GM19468 (cell line): ENCODE results near the gene ENTPD1.
"Not testable (repeated sequence)": the region's sequence is repeated elsewhere in the genome, so short reads cannot be mapped to it uniquely, and the experiment has no call there.

Experiments
- ATAC-seq: cut with Tn5 transposase; IDR thresholded peaks from one replicate; pipeline ENCODE4 v1.9.1; 2021; ENCODE audit warnings: mild to moderate bottlenecking, moderate library complexity, moderate number of reproducible peaks; ENCODE audit not compliant: unreplicated experiment; ENCODE audit errors: extremely low read depth

Gene ENTPD1, protein sequence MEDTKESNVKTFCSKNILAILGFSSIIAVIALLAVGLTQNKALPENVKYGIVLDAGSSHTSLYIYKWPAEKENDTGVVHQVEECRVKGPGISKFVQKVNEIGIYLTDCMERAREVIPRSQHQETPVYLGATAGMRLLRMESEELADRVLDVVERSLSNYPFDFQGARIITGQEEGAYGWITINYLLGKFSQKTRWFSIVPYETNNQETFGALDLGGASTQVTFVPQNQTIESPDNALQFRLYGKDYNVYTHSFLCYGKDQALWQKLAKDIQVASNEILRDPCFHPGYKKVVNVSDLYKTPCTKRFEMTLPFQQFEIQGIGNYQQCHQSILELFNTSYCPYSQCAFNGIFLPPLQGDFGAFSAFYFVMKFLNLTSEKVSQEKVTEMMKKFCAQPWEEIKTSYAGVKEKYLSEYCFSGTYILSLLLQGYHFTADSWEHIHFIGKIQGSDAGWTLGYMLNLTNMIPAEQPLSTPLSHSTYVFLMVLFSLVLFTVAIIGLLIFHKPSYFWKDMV

DNA sequence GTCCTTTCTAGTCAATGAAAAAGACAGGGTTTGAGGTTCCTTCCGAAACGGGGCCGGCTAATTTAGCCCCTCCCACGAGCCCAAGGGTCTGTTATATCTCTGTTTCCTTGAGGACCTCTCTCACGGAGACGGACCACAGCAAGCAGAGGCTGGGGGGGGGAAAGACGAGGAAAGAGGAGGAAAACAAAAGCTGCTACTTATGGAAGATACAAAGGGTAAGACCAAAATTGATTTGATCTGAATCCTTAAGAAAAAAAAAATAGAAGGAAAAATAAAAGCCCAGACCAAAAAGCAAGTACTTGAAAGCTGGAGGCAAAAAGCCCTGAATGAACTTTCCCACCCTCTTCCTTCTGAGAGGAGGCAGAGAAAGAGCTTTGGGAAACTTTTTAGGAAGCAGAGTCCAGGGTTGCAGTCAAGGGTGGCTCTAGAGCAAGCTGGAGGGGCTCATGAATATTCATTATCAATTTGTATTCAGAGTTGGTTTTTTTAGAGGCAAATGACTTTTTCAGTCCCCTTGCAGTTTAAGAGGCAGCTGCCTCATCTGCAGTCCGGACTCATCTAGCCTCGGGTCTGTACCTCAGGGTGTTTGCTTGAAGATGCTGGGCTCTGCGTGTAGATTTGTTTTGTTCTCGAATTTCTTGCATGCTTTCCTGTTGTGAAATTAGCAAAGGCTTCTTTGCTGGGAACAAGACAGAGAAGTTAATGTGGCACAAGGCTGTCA is at the start of gene ENTPD1:
ENTPD1 (plus strand) TSS at position 123 of the 721 bp plus-strand sequence; CDS start at position 200, 77 bp downstream.
- no peak for ATAC-seq

DNA sequence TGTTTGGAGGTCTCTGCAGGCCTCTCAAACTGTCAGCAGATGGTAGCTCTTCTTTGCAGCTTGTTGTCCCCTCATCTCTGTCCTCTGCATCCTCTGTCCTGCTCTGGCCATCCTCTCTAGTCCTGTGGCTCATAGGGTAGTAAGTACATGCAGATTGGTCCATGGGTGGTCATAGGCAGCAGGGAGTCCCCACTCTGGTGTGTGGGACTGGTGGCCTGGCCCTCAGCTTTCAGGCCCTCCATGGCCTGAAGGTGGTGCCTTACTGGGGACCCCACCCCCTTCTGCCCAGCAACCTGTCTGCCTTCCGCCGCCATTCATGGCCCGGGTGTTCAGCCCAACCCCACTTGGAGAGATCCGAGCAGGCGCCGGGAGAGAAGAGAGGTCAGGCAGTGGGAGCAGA is 49.4 kb upstream of the ENTPD1 start:
- ATAC-seq, result no peak

DNA sequence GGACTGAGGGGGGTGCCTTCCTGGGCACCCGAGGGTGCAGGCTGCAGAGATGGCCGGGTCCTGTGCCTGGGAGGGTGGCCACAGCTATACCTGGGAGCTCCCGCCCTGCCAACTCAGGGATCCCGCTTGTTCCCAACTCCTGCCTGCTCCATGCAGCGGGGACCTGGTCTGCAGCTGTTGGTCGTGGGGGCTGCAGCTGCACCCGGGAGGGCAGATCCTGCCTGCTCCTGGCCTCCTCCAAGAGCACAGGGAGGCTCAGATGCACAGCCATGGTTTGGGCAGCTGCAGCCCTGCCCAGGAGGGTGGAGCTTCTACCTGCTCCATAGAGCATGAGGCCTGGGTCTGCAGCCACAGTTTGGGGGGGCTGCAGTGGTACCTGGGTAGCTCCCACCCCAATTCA is 49.0 kb upstream of the ENTPD1 start:
- no peak for ATAC-seq

DNA sequence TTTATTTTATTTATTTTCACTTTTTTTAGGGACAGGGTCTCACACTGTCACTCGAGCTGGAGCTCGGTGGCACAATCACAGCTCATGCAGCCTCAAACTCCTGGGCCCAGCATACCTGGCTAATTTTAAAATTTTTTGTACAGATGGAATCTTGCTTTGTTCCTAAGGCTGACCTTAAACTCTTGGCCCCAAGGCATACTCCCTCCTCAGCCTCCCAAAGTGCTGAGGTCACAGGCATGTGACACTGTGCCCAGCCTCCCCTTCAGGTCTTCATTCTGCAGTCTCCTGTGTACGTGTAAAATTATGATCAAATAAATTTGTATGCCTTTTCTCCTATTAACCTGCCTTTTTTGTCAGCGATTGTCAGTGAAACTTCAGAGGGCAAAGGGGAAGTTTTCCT is 44.5 kb upstream of the ENTPD1 start:
- ATAC-seq, result no peak

DNA sequence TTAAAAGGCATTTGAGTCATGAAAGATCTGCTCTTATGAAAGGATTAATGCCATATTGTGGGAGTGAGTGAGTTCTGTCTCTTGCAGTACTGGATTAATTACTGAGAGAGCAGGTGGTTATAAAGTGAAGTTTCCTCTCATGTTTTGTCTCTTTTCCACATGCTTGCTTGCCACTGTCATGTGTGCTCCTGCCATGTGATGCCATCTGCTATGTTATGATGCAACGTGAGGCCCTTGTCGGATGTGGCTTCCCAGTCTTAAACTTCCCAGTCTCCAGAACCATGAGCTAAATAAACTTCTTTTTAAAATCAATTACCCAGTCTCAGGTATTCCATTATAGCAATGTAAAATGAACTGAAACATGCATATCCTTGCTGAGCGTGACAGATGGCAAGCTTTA is 39.5 kb upstream of the ENTPD1 start:
- no peak for ATAC-seq

DNA sequence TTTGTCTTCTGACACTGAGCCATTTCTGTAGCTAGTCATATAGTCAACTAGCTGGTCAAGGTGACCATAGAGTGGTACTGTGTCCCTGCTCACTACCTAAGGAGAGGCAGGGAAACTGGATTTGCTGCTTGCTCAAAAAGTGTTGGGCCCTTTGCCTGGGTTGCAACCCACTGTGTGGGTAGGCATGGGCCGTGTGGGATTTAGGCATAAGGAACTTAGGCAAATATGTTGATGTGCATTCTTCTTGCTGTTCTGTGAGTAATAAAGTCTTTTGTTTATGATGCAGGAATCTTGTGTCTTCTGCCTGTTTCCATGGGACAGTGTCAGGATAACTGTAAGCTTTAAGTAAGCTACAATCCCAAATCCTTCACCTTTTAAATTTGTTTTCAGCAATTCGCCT is 39.1 kb upstream of the ENTPD1 start:
- no peak for ATAC-seq

DNA sequence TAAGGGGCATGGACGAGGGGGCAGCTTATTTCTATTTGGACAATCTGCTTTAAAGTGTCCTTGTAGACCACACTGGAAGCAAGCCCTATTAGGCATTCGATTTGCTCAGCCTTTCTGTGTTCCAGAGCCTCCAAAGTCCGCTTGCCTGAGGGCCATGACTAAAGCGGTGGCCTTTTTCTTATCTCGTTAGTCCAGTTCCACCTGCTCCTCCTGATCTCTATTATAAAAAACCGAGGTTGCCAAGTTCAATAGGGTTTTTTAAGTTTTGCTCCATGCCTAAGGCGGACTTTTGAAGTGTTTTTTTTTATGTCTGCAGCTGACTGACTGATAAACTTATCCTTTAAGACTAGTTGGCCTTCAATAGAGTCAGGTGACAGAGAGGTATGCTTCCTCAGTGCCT is 35.2 kb upstream of the ENTPD1 start:
- not testable (repeated sequence) for ATAC-seq

DNA sequence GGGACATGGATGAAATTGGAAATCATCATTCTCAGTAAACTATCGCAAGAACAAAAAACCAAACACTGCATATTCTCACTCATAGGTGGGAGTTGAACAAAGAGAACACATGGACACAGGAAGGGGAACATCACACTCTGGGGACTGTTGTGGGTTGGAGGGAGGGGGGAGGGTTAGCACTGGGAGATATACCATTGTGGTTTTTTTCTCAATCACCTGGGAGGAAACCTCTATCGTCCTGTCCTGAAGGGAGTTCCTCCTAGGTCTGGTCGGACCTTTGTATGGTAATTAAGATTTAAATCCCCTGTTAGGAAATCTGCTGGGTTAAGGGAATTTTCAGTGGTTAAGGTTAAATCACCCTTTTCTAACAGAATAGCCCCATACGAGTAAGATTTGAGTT is 33.5 kb upstream of the ENTPD1 start:
- not testable (repeated sequence) for ATAC-seq

DNA sequence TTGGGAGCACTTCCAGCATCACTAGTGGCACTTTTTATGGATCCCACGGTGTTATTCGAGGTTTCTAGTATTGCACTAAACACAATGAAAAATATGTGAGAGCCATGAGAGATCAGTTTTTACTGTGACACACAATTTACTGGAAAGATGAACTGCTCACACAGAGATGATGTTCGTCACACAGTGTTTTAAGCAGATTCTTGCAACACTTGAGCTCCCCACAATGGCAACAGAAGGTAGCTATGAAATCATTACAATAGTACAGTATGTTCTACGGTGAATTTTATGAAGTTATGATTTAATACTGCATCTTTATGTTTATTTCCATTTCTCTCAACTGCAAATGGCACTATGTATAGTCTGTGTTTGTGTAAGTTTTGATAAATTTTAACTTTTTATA is 27.4 kb upstream of the ENTPD1 start:
- no peak for ATAC-seq

DNA sequence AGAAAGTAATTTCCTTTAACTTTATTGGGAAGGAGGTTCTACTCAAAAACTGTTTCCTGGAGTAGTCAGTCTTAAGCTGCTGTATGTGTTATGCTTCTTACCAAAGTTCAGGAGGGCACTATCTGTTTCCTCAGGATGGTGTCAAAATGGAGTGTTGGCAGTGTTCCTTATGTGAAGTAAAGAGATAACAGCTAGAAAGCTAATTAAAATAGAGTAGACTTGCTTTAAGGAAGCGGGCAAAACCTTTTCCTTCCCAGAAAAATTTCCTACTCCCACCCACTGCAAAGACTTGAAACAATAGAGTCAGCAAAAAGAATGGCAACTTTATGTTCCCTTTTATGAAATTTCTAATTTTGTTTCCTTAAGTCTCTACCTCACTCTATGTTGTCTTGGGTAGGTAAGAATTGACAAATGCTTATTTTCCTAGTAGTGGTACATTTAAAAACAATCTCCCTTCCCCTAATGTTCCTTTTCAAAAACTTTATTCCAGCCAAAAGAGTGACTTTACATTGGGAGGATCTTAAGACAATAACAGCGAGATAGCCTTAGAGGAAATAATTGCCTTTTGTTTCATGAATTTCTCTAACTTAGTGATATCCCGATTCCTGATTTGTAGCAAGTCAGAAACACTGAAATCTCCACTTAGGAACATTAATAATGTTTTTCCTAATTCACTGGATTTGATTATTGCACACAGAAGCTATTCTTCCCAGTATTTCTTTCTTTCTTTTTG is 26.5 kb upstream of the ENTPD1 start:
- no peak for ATAC-seq

DNA sequence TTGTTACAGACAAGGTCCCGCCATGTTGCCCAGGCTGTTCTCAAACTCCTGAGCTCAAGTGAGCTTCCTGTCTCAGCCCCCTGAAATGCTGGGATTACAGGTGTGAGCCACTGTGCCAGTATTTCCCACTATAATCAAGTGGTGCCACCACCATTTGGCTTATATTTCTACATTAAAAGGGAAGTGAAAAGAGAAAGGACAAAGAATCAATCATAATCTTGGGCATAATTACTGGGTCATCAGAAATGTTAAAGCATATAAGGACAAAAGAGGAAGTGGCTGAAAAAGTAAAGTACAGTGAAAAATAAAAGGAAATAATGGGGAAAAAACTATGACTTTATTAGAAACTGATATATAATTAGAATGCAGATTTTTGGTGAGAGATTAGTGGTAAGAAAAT is 25.7 kb upstream of the ENTPD1 start:
- ATAC-seq, result no peak

DNA sequence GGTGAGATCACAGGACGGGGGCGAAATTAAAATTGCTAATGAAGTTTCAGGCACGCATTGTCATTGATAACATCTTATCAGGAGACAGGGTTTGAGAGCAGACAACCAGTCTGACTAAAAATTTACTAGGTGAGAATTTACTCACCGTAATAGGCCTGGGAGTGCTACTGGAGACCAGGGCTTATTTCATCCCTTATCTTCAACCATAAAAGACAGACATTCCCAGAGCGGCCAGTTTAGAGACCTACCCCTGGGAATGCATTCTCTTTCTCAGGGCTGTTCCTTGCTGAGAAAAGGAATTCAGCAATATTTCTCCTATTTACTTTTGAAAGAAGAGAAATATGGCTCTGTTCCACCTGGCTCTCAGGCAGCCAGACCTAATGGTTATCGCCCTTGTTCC is 23.1 kb upstream of the ENTPD1 start:
- not testable (repeated sequence) for ATAC-seq

DNA sequence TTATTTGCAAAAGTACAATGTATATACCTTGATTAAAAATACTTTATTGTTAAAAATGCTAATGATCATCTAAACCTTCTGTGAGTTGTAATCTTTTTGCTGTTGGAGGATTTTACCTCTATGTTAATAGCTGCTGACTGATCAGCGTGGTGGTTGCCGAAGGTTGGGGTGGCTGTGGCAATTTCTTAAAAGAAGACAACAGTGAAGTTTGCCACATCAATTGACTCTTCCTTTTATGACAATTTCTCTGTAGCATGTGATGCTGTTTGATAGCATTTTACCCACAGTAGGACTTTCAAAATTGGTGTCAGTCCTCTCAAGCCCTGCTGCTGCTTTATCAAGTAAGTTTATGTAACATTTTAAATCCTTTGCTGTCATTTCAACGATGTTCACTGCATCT is 16.9 kb upstream of the ENTPD1 start:
- no peak for ATAC-seq

DNA sequence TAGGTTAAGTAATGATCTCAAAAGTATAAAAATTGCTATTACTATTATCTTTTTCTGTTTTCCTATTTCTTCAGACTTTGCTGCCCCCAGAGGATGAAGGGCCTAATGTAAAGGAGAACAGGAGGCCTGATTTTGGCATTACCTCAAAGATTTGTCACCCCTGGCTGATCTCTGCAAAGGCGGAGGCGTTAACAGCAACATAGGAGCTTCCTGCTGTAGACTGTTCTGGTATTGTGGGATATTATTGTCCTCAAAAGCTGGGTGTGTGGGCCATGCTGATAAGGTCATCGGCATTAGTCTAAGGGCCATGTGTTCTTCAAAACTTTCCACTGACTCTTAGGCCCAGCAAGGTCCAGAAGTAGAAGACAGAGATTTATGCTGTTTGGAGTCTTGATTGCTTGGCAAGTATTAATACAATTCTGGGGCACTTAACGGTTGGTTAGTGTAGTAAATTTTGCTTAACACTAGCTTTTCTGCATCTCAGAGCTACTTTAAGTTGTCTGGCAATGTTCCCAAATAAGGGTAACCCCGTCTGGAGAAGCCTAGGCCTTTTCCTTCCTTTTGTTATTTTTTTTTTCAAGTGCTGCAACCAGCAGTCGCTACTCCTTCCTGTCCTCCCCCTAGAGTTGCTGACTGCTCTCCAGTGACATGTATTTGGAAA is 14.0 kb upstream of the ENTPD1 start:
- peak; percentile 87 for ATAC-seq

DNA sequence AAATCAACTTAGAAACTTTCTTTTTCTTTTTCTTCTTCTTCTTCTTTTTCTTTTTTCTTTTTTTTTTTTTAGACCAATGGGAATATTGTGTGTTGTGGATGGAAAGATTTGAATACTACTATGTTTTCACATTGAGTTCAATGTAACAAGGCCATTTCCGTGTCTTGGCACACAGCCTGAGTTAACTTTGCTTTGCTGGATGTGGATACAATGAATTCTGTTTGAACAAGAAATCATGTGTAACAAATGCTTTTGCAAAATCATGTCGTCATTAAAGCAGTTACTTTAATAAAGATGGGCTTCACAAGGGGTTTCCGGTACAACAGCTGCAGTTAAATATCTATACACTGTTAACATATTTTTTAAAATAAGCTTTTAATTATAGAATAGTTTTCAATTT is 13.5 kb upstream of the ENTPD1 start:
- no peak for ATAC-seq

DNA sequence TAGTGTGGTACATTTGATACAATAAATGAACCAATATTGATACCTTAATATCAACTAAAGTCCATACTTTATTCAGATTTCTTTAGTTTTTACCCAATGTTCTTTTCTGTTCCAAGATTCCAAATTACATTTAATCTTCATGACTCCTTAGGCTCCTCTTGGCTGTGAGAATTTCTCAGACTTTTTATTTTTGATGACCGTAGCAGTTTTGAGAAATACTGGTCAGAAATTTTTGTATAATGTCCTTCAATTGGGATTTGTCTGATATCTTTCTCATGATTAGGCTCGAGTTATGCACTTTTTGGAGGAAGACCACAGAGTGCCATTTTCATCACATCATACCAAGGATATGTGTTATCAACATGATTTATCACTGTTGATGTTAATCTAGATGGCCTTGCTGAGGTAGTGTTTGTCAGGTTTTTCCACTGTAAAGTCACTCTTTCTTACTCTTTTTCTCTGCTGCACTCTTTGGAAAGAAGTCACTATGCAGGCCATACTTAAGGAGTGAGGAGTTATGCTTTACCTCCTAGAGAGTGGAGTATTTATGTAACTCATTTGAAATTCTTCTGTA is 12.9 kb upstream of the ENTPD1 start:
- no peak for ATAC-seq

DNA sequence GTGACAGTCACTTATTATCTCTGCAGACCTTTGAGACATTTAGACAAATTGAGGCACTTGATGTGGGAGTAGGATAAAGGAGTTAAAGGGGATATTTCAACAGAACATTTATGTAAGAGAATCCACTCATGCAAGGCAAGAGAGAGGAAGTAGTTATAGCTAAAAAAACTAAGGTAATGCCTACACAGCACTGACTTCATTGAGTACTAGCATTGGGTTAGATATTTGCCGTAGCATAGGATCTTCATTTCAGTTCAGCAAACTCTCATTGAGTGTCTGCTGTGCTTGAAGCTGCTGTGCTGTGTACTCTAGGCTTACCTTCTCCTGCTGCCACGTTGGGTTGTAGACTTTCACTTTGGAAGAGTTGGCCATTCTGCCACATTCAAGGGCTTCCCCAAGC is 10.5 kb upstream of the ENTPD1 start:
- ATAC-seq, result no peak

DNA sequence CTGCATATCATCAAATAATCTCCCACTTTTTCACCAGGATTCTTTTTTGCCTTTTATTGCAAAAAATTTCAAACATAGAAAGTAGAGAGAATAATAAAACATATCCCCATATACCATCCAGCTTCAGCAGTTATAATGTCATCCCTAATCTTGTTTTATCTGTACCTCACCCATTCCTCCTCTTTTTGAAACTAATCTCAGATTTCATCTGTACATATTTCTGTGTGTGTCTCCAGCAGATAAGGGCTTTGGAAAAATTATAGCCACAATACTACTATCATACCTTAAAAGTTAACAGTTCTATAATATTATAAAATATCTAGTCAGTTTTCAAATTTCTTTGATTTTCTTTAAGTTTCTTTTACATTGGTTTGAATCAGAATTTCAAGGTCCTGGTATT is 7.6 kb upstream of the ENTPD1 start:
- no peak for ATAC-seq

DNA sequence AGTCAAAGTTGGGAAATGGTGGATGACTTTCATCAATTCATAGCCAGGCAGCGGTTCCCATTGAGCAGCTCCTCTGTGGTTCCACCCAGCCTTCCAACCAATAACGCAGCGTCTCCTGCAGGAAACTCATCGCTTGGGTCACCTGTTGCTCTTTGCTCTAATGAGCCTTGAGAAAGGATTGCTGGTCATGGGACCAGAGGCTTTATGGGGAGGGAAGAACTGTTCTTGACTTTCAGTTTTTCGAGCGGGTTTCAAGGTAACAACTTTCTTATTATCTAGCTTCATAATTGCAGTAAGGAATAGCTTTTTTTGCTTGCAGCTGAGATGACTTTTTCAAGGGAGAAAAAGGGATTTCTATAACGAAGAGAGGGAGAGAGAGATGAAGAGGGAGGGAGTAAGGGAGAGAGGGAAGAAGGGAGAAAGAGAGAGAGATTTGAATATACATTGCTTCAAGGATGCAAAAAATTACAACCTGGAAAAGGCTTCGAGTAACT is 405 bp upstream of the ENTPD1 start:
- ATAC-seq, result no peak
